HG03439 (cell line): ENCODE measurements around the gene RBX1.
"Not testable (repeated sequence)": the region's sequence is repeated elsewhere in the genome, so short reads cannot be mapped to it uniquely, and the experiment has no call there.

Experiments
- ATAC-seq: cut with Tn5 transposase; IDR thresholded peaks from one replicate; pipeline ENCODE4 v1.9.1; 2021; ENCODE audit warnings: mild to moderate bottlenecking, moderate library complexity; ENCODE audit not compliant: unreplicated experiment

Gene RBX1

GRCh38 chr22:40950962-40951794 is at the start of gene RBX1:
TSS of gene RBX1 (plus strand) at chr22:40951378. CDS start at chr22:40951399, 21 bp downstream.
- ATAC-seq, result peak; percentile 85

GRCh38 chr22:40904101-40904500 is 47.1 kb upstream of the RBX1 start:
- no peak for ATAC-seq

GRCh38 chr22:40908895-40909294 is 42.3 kb upstream of the RBX1 start:
- ATAC-seq, result no peak

DNA sequence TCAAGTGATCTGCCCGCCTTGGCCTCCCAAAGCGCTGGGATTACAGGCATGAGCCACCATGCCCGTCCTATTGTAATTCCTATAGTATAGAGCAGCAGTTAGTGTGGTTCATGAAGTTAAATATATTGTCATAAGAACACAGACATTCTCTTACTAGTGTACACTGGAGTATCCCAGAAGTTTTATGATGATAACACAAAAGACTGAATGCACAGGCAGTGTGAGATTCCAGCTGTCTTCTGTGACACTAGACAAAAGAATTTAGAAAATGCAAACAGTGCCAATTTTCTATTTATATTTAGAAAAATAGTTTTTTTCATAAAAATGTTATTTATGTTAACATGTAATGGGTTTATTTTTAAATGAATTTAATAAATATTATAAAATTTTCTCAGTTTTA is 39.4 kb upstream of the RBX1 start:
- no peak for ATAC-seq

GRCh38 chr22:40912987-40913386 is 38.2 kb upstream of the RBX1 start:
- not testable (repeated sequence) for ATAC-seq

GRCh38 chr22:40919446-40919845 is 31.7 kb upstream of the RBX1 start:
- no peak for ATAC-seq

GRCh38 chr22:40920526-40920925 is 30.7 kb upstream of the RBX1 start:
- ATAC-seq, result no peak

- ATAC-seq, result no peak
These were observed 28.5 kb upstream of the RBX1 start for GRCh38 chr22:40922484-40923303.

- no peak for ATAC-seq
These were observed 22.5 kb upstream of the RBX1 start for GRCh38 chr22:40928657-40929056.

DNA sequence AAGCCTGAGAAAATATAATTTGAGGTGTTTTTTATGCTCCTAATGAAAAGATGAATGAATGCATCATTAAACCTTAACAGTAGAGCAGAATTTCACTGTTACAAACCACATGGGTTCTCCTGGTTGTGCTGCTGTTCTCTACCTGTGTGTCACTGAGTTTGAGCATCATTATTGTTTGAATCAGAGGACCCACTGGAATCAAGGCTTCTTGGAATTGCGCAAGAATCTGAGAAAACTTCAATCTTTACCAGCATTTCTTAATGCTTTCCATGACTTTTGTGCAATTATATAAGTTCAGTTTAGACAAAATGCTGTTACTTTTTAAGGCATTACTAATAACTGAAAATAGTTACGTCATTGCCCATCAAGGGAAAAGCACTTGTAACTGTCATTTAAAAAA is 18.8 kb upstream of the RBX1 start:
- no peak for ATAC-seq

- ATAC-seq, result no peak
These were observed 12.0 kb upstream of the RBX1 start for GRCh38 chr22:40939202-40939601.

DNA sequence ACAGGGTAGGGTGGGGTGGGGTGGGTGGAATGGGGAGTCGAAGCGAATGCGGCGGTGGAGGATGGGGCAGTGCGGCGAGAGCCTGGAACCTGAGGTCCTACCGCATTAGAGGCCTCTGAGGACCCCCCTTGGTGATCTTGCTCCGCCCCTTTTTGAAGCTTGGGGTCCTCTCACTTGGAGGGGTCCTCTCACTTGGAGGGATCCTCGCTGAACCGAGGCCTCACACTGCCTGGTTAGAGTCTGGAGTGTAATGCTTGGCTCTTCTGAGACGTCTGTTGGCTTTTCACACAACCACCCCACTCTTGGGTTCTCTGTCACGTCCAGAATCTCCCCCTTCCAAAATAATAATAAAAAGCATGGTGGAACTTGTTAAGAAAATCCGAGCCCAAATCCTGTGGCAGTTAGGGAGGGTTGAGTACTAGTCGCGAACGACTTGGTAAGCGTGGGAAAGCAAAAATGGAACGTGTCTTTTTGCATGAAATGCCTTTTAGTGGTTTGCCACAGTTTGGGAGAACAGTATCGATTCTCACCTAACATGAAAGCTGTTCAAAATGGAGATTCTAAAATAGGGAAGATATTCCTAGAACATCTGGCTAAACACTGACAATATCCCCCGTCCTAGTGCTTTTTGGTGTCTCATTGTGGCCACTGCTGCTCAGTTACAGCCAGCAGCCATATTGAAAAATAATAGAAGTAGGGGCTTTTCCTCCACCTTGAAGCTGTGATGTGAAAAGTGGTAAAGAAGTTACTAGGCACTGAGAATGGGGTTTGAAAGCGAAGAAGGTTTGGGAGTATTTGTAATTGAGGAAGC is 822 bp downstream of the RBX1 start:
- ATAC-seq, result no peak

DNA sequence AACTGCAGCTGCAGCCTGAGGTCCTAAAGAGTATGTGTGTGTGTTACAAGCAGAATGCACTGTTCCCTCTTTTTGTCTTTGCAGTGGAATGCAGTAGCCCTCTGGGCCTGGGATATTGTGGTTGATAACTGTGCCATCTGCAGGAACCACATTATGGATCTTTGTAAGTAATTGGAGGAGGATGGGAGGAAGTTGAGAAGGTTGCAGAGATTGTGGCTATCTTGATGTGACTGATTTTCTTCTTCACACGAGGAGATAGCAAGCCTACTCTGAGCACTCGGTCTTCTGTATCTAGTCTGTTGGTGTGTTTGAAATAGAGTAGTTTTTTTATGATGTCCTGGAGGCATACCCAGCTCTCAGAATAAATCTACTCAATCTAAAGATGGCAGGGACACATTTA is 2.3 kb downstream of the RBX1 start:
- no peak for ATAC-seq

DNA sequence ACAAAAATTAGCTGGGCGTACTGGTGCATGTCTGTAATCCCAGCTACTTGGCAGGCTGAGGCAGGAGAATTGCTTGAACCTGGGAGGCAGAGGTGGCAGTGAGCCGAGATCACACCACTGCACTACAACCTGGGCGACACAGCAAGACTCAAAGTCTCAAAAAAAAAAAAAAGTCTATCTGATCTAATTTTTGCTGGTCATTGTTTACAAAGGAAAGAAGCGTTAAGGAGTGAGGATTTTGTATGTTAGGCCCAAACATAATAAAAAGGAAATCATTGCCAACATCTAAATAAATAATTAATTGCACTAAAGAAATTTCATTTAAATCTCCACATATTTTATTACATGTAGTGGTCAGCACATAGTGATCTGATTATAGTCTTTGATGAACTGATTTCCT is 2.9 kb downstream of the RBX1 start:
- no peak for ATAC-seq

GRCh38 chr22:40955571-40955970 is 4.4 kb downstream of the RBX1 start:
- no peak for ATAC-seq

DNA sequence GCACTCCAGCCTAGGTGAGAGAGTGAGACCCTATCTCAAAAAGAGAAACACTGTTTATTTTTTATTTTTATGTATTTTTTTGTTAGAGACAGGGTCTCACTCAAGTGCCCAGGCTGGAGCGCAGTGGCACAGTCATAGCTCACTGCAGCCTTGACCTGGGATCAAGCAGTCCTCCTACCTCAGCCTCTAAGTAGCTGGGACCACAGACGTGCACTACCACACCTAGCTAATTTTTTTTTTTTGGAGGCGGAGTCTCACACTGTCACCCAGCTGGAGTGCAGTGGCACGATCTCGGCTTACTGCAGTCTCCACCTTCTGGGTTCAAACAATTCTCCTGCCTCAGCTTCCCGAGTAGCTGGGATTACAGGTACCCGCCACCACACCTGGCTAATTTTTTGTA is 6.4 kb downstream of the RBX1 start:
- ATAC-seq, result no peak

GRCh38 chr22:40958299-40958698 is 7.1 kb downstream of the RBX1 start:
- ATAC-seq, result no peak

GRCh38 chr22:40960145-40960544 is 9.0 kb downstream of the RBX1 start:
- ATAC-seq, result no peak

- no peak for ATAC-seq
These were observed 15.0 kb downstream of the RBX1 start for GRCh38 chr22:40965936-40966725.

DNA sequence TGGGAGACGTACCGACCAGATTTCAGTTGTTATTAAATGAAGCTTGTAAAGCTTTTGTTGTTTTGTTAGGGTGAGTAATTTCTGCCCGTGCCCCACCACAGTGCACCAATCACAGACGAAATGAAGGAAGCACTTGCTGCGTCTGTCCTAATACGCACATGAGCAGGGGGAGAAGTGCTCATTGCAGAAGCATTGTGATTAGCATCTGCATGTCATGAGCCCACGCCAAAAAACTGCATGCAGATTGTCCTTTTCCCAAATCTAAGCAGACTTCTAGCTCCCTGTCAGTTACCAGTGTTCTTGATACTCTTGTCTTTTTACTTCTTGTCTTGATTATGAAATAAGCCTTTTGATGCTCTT is 15.5 kb downstream of the RBX1 start:
- ATAC-seq, result no peak
